AG04449 (cell line): Measurements from ENCODE around the gene HNRNPCL1.

ENCODE experiments used
- CTCF ChIA-PET: fragments of 350-600 bp; formaldehyde crosslinking; extraction: SDS; loops from one replicate; lab custom pipeline; 2021; ENCODE audit warnings: antibody characterized with exemption; lab: Yijun Ruan, JAX
- POLR2A ChIA-PET: fragments of 400-600, 350-600 bp; formaldehyde crosslinking; extraction: SDS; loops from one replicate; lab custom pipeline; 2020; ENCODE audit warnings: antibody characterized with exemption, inconsistent platforms; lab: Yijun Ruan, JAX
- DNase-seq: peaks from one replicate; pipeline ENCODE4 v3.0.0-alpha.2; 2010; ENCODE audit warnings: low read depth, low spot score
- H3K4me3 ChIP-seq: 2 replicates; pipeline ENCODE4 v1.5.1; 2011; ENCODE audit warnings: low read depth, mild to moderate bottlenecking, control low read depth, low read length
- TF ChIP-seq, protein P1 (sequence below): IDR thresholded peaks from one replicate; pipeline ENCODE4 v1.5.1; 2011; ENCODE audit warnings: mild to moderate bottlenecking, moderate library complexity, low read length, control low read depth, inconsistent platforms; ENCODE audit not compliant: insufficient read depth; ENCODE audit errors: missing control alignments

HNRNPCL1 gene

DNA sequence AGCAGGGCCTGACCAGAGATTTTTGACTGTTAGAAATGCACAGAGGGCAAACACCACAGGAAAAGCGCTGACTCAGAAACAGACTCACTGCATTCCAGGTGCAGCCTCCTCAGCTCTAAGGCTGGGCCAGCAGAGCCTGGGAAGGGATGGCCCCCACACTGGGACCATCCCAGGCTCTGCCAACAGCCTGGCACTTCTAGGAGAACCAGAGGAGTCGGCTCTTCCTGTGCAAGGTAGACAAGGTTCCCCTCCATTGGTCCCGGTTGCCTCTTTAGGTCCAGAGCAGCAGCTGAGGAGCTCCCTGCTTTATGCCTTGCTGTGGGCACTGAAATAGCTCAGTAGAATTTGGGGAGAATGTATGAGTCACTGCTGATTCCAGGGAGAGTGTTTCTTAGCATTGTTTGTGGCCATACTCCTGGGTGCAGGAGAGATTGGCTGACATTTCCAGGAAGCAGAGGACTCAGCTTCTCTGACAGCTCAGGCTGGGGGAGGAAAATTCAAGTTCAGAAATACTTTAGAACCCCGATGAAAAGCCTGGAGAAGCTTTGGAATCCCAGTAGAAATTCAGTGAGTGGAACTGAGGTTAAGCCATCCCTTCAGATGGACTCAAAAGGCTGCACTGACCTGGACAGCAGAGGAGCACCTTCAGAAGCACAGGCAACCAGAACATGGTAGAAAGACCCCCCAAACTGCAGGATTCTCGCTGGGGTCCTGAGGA is 37.7 kb downstream of the HNRNPCL1 start:
- no peak overlapping the region for H3K4me3 ChIP-seq
- POLR2A ChIA-PET = no interaction called here
- DNase-seq = no peak
- CTCF ChIA-PET = no interaction called here
- TF ChIP-seq, protein P1, sequence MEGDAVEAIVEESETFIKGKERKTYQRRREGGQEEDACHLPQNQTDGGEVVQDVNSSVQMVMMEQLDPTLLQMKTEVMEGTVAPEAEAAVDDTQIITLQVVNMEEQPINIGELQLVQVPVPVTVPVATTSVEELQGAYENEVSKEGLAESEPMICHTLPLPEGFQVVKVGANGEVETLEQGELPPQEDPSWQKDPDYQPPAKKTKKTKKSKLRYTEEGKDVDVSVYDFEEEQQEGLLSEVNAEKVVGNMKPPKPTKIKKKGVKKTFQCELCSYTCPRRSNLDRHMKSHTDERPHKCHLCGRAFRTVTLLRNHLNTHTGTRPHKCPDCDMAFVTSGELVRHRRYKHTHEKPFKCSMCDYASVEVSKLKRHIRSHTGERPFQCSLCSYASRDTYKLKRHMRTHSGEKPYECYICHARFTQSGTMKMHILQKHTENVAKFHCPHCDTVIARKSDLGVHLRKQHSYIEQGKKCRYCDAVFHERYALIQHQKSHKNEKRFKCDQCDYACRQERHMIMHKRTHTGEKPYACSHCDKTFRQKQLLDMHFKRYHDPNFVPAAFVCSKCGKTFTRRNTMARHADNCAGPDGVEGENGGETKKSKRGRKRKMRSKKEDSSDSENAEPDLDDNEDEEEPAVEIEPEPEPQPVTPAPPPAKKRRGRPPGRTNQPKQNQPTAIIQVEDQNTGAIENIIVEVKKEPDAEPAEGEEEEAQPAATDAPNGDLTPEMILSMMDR = no peak

GRCh38 chr1:12809933-12810332 is 38.6 kb downstream of the HNRNPCL1 start:
- POLR2A ChIA-PET = no interaction called here
- TF ChIP-seq, protein P1 = no peak
- H3K4me3 ChIP-seq = no peak overlapping the region
- no peak for DNase-seq
- CTCF ChIA-PET = no interaction called here

DNA sequence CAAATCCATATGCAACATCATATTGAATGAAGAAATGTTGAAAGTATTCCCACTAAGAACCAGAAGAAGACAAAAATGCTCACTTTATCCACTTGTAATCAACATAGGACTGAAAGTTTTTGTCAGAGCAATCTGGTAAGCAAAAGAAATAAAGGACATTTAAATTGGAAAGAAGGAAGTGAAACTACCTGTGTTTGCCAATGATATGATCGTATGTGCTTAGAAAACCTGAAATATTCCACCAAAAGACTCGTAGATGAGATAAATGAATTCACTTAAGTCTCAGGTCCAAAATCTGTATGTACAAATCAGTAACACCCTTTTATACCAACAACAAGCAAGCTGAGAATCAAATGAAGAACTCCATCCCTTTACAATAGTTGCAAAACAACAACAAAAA is 48.8 kb downstream of the HNRNPCL1 start:
- TF ChIP-seq, protein P1 = no peak
- no peak for DNase-seq
- POLR2A ChIA-PET = no interaction called here
- H3K4me3 ChIP-seq = no peak overlapping the region
- CTCF ChIA-PET = no interaction called here

GRCh38 chr1:12798911-12799310 is 49.6 kb downstream of the HNRNPCL1 start:
- ChIA-PET POLR2A (no interaction called here), CTCF (no interaction called here)
- H3K4me3 ChIP-seq = no peak overlapping the region
- TF ChIP-seq, protein P1 = no peak
- no peak for DNase-seq
